Measurements from ENCODE around the gene AMPD3.

The AMPD3 gene

DNA sequence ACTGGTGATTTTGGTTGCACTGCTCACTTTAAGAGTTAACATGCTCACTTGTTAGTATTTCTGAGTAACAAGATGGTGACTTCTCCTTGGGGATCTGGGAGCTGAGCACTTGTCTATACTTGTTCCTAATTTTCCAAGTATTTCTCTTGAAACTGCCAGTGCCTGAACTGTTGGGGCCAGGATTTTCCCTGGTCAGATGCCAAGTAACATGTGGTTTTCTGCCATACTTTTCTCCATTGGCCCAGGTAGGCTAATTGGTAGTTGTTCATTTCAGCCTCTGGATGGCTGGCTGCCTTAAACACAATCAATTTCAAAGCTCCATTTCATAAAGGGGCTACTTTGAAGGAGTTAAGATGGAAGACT lies 50.9 kb downstream of the AMPD3 start:
- DNase-seq = peak; percentile 34

DNA sequence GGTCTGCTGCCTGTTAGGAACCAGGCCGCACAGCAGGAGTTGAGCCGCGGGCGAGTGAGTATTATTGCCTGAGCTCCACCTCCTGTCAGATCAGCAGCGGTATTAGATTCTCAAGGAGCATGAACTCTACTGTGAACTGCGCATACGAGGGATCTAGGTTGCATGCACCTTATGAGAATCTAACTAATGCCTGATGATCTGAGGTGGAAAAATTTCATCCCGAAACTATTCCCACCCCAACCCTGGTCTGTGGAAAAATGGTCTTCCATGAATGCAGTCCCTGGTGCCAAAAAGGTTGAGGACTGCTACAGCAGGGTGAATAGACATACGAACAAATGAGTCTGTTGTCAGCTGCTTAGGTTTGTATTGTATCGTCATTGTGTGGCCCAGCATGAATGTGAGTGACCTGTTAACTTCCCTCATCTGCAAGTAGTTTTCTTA lies 56.1 kb downstream of the AMPD3 start:
- no peak for DNase-seq

DNA sequence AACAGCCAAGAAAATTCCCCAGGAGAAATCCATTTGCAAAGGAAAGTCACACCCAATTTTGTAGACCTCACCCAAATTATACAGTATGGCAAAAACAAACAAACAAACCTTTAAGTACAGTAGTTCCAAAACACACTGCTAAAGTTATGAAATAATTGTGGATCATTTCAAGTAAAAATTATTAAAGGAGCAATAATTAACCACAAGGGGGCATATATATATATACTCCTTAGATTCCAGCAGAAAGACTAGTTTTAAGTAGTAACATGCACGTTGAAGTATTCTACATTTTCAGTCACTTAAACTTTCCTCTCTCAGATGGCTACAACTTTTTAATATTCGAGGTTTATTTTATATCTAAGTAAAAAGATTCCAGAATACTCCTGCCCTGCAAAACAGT lies 59.1 kb downstream of the AMPD3 start:
- DNase-seq = no peak

GRCh38 chr11:10514709-10515108 lies 59.6 kb downstream of the AMPD3 start:
- DNase-seq = no peak

- DNase-seq = no peak
Measured at GRCh38 chr11:10515418-10515817, 60.4 kb downstream of the AMPD3 start.

DNA sequence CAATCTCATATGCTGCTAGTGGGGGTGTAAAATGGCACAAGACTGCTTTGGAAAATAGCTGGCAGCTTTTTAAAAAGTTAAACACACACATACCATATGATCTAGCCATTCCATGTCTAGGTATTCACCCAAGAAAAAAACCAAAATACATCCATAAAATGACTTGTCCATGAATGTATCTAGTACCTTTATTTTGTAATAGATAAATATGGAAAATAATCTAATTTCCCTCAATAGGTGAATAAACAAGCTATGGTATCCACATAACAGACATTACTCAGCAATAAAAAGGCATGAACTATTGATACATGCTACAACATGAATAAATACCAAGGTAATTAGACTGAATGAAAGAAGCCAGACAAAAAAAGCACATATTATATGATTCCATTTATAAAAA lies 63.1 kb downstream of the AMPD3 start:
- DNase-seq = no peak

DNA sequence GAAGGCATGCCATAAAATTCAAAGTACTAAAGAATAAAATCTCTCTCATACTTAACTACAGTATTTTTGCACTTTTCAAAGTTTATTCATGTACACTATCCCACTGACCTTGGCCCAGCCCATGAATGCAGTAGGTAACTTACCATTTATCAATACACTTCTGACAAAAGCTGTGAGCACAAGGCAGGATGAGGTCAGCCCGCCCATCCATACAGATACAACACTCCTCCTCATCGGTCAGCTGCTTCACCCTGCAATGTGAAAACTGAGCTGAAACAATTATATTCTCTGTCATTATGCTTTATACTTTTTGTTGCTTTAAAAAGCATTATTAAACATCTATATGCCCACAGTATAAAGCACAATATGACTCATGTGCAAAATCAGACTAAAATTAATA lies 63.8 kb downstream of the AMPD3 start:
- no peak for DNase-seq

- DNase-seq = no peak
Measured at GRCh38 chr11:10519630-10520029, 64.6 kb downstream of the AMPD3 start.

DNA sequence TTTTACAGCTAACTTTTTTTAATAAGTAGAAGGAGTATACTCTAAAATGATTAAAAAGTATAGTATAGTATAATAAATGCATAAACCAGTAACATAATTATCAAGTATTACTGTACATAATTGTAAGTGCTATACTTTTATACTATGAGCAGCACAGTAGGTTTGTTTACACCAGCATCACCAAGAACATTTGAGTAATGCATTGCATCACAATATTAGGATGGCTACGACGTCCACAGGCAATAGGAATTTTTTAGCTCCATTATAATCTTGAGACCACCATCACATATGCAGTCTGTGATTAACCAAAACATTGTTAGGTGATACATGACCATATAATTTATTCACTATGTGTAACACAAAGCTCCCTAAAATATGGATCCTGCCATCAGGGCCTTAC lies 65.5 kb downstream of the AMPD3 start:
- no peak for DNase-seq

DNA sequence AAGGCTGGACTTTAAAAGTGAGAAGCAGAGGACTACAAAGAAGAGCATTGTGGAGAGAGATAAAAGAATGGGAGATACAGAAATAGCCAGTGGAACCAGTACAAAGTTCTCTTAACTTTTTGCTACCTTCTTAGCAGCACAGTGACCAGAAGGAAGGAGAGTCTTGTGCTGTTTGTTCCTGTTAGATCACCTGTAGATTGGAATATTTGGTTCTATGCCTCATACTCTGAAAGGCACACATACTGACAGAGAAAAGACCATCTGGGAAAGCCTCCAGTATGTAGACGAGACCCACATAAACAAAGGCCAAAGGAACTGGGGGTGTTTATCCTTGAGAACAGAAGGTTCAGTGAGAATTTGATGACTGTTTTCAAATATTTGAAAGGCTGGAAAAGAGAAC lies 67.2 kb downstream of the AMPD3 start:
- no peak for DNase-seq

DNA sequence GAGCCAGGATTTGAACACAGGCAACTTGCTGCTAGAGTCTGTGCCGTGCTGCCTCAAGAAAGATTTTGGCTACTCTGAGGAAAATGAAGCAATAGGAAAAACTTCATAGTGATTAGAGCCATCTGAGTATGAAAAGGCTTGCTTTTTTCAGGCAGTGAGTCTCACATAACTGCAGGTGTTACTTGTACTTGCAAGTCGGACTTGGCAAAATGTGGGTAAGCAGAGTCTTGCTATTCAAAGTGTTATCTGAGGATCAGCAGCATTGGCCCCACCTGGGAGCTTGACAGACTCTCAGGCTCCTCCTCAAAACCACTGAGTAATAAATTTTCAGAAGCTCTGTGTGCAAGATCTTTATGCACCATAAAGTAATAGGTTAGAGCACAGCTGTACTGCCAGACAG lies 67.9 kb downstream of the AMPD3 start:
- no peak for DNase-seq

- no peak for DNase-seq
Measured at GRCh38 chr11:10524471-10524870, 69.4 kb downstream of the AMPD3 start.

DNA sequence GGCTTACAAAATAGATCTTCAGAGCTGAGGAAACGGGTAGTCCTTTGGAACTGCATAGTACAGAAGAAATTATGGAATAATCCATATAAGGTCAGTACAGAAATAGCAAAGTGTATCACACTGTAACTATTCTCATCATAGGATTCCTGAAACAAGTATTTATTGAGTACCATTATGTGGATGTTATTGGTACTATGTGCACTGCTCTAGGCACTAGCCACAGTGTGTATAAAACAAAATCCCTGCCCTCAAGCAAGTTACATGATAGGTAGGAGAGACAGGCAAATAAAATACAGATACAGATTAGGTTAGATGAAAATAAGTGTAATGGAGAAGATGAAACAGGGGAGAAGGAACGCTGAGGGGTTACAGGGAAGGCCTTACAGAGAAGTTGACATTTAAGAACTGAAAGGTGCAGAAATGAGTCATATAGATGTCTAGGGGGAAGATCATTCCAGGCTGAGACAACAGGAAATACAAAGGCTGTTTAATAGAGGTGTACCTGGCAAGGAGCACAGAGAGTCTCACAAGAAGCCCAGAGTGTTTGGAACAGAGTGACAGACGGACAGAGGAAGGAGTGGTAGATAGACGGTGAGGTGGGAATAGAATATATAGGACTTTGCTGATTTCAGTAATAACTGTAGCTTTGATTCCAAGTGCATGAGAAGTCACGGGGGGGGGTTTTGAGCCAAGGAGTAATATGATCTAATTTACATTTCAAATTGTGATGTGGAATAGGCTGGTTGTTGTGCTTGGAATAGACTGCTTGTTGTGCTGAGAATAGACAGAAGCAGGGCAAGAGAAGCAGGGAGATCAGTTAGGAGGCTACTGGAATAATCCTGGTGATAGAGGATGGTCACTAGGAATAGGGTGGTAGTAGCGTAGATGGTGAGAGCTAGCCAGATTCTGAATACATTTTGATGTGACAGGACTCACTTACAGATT lies 72.2 kb downstream of the AMPD3 start:
- DNase-seq = no peak

GRCh38 chr11:10528121-10528520 lies 73.1 kb downstream of the AMPD3 start:
- no peak for DNase-seq

- no peak for DNase-seq
Measured at GRCh38 chr11:10529279-10529678, 74.2 kb downstream of the AMPD3 start.

GRCh38 chr11:10532526-10532925 lies 77.5 kb downstream of the AMPD3 start:
- DNase-seq = no peak

GRCh38 chr11:10533323-10533722 lies 78.3 kb downstream of the AMPD3 start:
- DNase-seq = no peak

- DNase-seq = no peak
Measured at GRCh38 chr11:10534316-10534715, 79.3 kb downstream of the AMPD3 start.

GRCh38 chr11:10537600-10537999 lies 82.5 kb downstream of the AMPD3 start:
- DNase-seq = no peak

DNA sequence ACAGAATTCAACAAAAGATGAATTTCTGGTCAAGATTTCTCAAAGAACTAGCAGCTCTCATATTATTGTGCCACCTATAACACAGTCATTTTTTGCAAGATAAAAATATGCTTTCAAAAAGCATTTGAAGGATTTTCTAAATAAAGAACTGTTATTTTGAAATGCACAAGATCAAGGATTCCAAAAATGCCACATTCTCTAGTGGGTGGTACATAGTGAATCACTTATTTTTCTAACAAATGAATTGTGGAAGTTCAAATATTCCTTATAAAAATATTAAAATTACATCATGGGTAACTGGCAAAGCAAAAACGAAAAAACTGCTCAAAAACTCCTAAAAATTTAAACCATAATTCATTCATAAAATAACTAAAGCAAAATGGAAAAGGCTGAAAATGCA lies 83.9 kb downstream of the AMPD3 start:
- no peak for DNase-seq

DNA sequence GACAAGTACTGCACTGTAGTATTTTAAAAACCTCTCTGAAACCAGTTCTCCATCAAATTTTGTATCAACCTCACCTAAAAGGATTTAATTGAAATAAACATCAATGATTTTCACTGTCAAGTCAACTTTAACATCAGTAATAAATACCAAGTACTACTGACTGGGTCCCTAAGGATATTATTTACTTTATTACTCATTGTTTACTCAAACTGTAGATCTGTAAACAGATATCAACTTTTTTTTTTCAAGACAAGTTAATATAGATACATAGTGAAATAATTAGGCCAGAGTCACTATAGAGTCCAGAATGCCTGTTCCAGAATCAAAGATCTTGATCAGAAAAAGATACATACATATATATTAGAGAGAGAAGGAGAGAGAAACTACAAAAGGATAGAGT lies 84.3 kb downstream of the AMPD3 start:
- DNase-seq = no peak

DNA sequence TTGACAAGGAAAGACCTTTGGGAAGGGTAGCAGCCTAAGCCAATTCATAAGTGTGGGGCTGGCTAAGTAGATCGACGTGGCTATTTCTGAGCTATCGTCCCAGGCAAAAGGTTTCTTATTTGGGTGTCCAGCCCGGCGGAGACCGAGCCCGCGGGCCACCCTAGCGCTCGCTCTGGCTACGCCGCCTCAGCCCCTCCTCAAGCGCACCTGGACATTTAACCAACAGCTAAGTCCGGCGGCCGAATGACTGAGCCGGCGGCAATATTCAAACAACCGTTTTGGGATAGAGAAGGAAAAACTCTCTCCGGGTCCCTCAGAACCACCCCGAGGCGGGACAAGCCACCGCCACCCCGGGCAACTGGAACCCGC lies 85.5 kb downstream of the AMPD3 start:
- peak; percentile 35 for DNase-seq

DNA sequence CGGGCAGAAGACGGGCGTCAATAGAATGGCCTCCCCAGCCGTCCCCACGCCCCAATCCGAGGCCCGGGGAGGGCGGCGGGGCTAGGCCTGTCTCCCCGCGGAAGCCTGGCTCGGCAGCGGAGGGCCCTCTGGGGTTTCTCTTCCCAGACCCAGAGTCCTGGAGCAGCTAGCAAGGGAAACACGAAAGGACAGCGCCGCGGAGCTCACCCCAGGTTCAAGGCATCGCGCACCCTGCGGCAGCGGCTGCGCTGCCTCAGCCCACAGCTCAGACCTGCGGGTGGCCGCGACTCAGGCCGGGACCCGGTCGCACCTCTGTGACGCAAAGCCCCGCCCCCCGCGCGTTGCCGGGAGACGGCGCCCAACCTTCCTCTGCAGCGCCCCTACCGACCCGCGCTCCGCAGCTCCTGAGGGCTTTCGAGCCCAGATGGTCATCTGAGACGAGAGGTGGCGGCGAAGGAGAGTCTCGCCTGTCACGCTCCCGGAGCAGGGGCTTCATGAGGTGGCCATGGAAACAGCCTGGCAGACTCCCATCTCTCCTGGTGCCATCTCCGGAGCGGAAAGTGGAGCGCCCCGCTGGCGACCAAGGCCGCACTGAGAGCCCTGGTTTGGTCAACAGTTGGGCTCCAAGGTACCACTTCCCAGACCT lies 86.0 kb downstream of the AMPD3 start, which contains the start of gene RNF141:
Gene RNF141, minus strand, starts transcription at position 273 of the 646 bp plus-strand sequence. CDS start 7,029 bp downstream, outside the sequence.
- peak; percentile 95 for DNase-seq

- peak; percentile 49 for DNase-seq
Measured at GRCh38 chr11:10541561-10541930, 86.5 kb downstream of the AMPD3 start.

All from DMS79 treated with DMSO at 0.1 percent for 48 hours (cell line).